Esophagus squamous epithelium (tissue), 4 donors: ENCODE measurements around the gene MTRF1L.
"Not testable (repeated sequence)": the region's sequence is repeated elsewhere in the genome, so short reads cannot be mapped to it uniquely, and the experiment has no call there.

Experiments
- POLR2A ChIP-seq, 4 donors: fragments of 450-650 bp; IDR thresholded peaks; one replicate each; pipeline ENCODE4 v1.6.1; 2017; ENCODE audit warnings: antibody characterized with exemption in 4 of 4, mild to moderate bottlenecking in 4 of 4, moderate library complexity in 3 of 4
- TF ChIP-seq, protein P1 (sequence below), 6 experiments: fragments of 450-650 bp in 4 of 6; fragments of 200-600 bp in 2 of 6; sonication (generic) in 2 of 6; IDR thresholded peaks; one replicate each; pipeline ENCODE4 v1.5.1; 2016 to 2019; ENCODE audit warnings: antibody characterized with exemption in 6 of 6, mild to moderate bottlenecking in 4 of 6, moderate library complexity in 4 of 6

DNA sequence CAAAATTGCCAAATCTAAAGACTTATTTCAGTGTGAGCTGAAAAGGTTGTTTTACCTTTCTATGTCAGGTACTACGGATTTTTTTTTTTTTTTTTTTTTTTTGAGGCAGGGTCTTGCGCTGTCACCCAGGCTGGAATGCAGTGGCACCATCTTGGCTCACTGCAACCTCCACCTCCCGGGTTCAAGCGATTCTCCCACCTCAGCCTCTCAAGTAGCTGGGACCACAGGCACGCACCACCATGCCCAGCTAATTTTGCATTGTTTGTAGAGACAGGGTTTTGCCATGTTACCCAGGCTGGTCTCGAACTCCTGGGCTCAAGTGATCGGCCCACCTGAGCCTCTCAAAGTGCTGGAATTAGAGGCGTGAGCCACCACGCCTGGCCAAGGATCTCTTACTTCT is 1.7 kb downstream of the MTRF1L start:
- TF ChIP-seq, protein P1, sequence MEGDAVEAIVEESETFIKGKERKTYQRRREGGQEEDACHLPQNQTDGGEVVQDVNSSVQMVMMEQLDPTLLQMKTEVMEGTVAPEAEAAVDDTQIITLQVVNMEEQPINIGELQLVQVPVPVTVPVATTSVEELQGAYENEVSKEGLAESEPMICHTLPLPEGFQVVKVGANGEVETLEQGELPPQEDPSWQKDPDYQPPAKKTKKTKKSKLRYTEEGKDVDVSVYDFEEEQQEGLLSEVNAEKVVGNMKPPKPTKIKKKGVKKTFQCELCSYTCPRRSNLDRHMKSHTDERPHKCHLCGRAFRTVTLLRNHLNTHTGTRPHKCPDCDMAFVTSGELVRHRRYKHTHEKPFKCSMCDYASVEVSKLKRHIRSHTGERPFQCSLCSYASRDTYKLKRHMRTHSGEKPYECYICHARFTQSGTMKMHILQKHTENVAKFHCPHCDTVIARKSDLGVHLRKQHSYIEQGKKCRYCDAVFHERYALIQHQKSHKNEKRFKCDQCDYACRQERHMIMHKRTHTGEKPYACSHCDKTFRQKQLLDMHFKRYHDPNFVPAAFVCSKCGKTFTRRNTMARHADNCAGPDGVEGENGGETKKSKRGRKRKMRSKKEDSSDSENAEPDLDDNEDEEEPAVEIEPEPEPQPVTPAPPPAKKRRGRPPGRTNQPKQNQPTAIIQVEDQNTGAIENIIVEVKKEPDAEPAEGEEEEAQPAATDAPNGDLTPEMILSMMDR (IDR thresholded peaks at IDR 0.05), result not testable (repeated sequence)
- not testable (repeated sequence) for TF ChIP-seq POLR2A (IDR thresholded peaks at IDR 0.05)
